SH-SY5Y (cell line): Measurements from ENCODE around the gene RRP8.

Experiments
- GATA2 ChIP-seq: IDR thresholded peaks from 2 replicates; pipeline ENCODE4 v1.6.1; 2011; ENCODE audit warnings: mild to moderate bottlenecking, low read depth, low read length
- GATA3 ChIP-seq: IDR thresholded peaks from 2 replicates; pipeline ENCODE4 v1.6.1; 2011; ENCODE audit warnings: low read depth, mild to moderate bottlenecking, low read length, moderate library complexity

RRP8 gene

DNA sequence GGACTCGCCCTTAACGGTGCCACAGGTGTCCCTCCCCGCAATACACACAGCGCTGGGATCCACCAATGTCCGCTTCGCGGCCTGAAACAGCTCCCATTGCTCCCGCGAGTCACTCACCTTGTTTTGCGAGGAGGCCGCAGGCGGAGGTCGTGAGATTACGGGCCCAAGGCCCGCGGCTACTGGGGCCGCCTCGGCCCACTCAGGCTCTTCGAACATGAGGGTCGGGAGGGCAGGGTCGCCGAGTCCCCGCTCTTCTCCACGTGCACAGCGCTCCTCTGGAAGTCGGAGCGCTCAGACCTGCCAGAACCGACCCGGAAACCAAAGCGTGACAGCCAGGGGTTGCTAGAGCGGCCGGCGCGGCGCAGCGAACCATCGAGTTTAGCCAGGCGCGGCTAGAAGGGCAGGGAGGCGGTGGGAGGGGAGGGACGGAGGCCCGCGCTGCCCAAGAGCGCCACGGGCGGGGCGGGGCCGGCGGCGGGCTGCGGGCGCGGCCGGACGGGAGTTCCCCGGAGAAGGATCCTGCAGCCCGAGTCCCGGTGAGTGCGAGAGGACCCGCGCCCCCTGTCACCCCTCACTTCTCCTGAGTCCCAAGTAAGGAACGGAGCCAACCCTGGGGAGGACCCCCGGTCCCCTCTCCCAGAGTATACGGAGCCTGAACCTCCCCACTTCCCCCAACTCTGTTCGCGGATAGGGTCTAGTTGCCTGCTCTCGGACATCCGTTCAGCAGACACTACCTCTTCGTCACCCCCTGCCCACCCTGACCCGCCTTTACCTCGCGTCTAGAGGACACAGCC, at the start of gene RRP8, which contains the start of gene ILK:
Gene RRP8 (minus strand): TSS at position 330 of the 794 bp plus-strand sequence. CDS start 114 bp downstream, at position 216.
Gene ILK (plus strand): TSS at position 488 of the 794 bp plus-strand sequence. CDS start 498 bp downstream, outside the sequence.
- no peak for TF ChIP-seq GATA3
- no peak for TF ChIP-seq GATA2

DNA sequence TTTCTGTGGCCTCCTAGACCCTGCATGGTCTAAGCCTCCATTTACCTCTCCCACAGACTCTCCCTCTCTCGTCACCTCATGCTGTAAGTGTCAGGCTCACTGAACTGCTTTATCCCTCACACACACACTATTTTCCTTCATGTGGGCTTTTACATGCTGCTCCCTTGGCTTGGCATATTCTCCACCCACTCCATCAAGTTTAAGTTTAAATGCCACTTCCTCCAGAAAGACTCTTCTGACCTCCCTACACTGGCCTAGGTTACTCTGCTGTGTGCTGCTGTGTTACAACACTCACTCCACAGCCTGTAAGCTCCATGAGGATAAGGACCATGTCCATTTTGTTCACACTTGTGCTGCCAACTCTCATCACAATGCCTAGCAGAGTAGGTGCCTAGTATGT, 49.7 kb upstream of the RRP8 start:
- TF ChIP-seq GATA2 (no peak), GATA3 (no peak)

DNA sequence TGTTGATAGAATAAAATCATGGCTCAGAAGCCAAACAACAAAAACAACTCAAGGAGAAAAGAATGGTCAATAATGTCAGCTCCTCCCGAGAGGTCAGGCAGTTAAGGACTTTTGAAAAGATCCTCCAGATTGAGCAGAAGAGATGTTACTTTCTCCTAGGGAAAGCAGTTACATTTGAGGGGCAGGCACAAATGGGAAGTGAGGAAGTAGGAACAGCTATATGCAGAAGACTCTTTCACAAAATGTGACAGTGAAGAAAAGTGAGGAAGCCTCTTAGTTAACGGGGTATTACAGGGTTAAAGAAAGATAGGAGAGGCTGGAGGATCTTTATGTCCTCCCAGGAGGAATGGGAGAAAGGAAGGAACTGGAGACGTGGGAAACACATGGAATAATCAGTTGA, 48.8 kb upstream of the RRP8 start:
- TF ChIP-seq GATA3 (no peak), GATA2 (no peak)

DNA sequence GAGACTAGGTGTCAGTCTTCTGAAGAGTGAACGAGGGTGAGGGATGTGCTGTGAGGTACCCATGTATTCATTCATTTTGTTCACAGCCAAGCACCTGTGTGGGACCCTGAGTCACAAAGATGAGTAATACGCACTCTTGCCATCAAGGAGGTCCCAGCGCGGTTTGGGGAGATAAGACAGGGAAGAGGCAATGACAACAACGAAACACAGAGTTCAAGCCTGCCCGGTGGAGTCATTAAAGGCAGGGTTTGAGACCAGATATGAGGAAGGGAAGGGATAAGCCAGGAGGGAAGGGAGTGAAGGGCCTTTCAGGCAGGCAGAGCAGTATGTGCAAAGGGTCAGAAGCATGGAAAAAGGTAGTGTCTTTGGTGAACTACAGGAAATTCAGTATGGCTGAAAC, 47.6 kb upstream of the RRP8 start:
- TF ChIP-seq GATA2 (no peak), GATA3 (no peak)

DNA sequence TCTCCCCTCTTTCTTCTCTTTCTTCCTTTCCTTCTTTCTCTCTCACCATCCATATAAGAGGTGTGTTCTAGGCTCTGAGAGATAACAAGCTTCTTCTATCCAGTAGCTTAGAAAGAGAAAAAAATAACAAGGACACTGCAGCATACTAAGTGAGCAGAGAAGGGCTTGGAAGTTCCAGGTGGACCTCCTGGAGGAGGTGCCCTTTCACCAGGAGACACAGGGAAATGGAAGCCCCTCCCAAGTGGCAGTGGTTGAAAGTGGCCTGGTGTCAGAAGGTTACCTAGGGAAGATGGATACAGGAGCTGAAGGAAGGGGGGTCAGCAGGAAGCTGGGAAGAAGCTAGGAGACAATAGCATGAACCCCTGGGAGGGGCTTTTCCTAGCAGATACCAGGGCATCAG, 46.7 kb upstream of the RRP8 start:
- TF ChIP-seq GATA2 (no peak), GATA3 (no peak)

DNA sequence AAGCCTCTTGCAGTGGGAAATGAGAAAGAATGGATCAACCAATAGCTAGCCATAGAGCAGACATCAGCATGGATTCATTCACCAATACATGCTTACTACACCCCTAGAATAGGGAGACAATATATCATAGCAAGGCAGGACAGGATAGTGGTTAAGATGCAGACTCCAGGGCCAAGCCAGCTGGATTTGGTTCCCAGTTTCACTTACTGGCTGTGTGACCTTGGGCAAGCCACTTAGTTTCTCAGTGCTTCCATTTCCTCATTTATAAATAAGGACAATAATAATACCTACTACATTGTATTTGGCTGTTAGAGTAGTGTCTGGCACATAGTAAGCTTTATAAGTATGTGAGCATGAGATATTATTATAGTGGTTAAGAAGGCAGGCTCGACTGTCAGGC, 45.1 kb upstream of the RRP8 start:
- TF ChIP-seq GATA3: no peak
- TF ChIP-seq GATA2: no peak

DNA sequence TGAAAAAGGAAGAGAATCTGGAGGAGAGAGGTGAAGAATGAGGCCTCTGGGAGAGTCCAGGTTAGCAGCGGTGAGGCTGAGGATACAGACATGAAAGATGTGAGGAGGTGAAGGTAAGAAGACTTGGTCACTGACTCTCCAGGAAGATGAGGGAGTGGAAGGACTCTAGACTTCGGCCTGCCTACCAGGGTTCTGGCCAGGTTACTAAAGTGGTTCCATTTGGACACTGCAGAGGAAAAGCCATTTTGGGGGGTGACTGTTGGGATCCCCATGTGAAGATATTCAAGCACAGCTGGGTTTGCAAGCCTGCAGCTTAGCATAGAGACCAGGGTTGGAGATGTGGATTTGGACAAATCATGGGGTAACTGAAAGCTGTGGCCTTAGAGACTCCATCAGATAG, 44.4 kb upstream of the RRP8 start:
- no peak for TF ChIP-seq GATA3
- TF ChIP-seq GATA2: no peak

DNA sequence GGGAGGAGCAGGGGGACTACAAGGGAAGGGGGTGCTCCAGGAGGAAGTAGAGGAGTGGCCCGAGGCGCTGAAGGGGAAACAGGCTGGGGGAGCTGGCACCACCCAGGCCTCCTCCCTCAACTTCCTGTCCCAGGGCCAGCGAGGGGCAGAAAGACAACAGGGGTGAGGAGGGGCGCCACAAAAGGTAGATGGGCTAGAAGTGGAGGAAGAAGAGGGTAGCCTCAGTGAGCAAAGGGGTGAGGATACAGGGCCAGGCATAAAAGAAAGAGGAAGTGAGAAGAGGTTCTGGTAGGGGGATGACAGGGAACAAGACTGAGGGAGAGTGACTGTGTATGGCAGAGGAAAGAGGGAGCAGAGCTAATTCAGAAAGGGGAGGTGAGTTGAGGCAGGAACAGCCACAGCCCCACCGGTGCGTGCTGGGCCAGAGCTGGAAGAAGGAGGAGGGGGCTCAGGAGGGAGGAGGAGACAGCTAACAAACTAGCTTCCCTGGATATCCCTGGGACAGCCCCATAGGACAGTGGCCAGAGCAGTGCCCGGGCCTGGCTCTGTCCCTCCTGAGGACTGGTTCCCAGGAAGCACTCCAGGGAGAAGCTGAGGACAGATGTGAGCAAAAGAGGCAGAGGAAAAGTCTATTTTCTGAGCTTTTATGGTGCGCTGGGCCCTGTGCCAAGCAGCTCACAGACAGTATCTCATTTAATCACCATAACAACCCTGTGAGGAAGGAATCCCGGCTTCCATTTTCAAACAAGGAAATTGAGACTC, 43.7 kb upstream of the RRP8 start:
- TF ChIP-seq GATA3: no peak
- TF ChIP-seq GATA2: no peak

DNA sequence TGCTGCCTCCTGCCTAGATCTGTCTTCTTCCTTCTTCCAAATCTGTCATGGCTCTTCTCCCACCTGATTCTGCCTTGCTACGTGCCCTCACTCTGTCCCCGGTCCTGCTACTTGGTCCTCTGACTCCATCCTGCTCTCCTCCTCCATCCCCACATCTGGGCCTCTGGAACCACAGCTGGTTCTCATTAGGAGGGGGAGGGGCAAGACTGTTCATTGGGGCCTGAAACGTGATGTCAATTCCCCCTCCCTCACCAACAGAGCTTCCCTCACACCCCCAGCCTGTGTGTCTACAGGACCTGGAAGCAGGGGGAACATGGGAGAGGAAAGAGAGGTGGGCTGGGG, 43.1 kb upstream of the RRP8 start:
- no peak for TF ChIP-seq GATA3
- TF ChIP-seq GATA2: no peak

DNA sequence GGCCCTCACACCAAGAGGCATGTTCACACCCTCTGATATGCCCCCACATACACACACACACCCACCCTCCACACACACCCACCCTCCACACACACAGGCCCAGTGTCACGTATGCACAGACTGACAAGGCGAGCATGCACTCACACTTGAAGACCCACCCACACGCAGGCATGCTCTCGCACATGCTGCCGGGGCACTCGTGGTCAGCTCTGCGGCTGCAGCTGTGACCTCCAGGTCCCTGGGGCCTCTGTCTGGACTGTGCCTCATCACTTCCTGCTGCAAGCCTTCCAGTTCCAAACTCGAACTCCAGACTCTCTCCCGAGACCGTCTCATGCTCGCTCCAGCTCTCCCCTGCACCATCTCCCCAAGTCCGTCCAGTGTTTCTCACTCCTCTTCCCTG, 42.7 kb upstream of the RRP8 start:
- TF ChIP-seq GATA3 (no peak), GATA2 (no peak)

DNA sequence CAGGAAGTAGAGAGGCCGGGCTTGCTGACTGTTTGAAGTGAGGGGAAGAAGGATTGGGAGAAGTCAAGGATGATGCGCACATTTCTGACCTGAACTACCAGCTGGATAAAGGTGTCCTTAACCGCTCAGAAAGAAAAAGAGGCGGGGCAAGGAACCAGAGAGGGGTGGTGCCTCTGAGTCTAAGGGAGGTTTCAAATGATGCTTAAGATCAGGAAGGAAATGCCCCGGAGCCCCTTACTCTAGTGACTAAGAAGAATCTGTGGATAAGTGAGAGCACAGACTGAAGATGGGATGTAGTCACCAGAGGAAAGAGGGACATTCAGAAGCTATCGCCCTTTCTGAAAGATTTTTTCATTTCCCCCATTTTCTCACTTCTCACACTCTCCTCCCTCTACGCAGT, 39.5 kb upstream of the RRP8 start:
- TF ChIP-seq GATA3 (no peak), GATA2 (no peak)

DNA sequence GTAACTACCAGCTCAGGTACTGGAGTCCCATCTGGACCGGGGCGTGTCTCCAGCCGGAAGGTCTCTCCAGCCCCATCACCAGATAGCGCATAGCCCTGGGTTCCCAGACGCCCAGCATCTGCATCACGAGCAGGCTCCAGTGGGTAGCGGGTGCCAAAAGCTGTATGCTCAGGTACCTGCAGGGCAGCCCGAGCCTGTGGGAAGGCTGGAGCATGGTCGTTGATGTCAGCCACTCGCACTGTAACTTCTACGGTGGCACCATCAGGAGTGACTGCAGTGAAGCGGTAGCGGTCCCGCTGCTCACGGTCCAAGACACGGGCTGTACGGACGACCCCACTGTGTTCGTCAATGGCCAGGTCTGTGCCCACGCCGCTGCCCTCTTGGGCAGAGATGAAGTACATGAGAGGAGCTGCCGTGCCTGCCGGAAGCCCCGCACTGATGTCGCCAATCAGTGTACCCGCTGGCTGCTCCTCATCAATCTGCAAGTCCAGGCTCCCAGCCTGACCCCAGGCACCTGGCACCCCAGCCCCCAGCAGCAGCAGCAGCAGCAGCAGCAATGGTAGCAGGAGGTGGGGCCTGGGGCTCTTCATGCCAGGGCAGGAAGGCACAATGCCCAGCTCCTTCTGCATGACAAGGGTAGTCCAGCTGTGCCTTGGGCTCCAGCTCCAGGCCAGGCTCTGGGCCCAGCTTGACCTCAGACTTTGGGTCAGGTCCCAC, 37.7 kb upstream of the RRP8 start:
- TF ChIP-seq GATA2 (no peak), GATA3 (no peak)

DNA sequence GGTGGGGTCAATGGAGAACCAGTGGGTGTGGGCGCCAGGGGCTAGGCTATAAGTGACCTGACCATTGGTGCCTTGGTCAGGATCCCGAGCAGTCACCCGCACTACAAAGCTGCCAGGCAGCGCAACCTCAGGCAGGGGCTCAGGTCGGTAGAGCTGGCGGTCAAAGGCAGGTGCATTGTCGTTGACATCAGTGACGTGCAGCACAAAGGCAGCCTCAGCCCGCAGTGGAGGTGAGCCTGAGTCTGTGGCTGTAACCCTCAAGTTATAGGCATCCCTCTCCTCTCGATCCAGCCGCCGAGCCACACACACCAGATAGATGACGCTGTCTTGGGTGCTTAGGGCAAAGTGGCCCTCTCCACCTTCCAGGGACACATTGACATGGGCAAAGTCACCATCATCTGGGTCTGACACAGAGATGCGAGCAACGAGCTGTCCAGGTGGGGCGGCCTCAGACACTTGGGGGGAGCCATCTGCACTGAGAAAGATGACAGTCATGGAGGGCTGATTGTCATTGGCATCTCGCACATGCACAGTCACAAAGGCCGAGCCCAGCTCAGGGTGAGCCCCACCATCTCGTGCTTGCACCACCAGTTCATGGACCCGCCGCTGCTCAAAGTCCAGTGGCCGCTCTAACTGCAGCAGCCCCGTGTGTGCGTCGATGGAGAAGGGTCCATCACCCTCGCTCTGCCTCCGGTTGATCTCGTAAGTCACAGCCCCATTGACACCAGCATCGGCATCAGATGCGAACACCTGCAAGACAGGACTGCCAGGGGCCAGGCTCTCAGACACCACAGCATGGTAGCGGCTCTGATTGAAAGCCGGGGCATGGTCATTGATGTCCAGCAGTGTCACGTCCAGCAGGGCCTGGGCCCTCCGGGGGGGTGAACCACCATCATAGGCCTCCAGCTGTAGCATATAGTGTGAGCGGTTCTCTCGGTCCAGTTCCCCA, 36.9 kb upstream of the RRP8 start:
- no peak for TF ChIP-seq GATA3
- no peak for TF ChIP-seq GATA2
